Neuron (in vitro differentiated cells): ENCODE measurements around the gene AASDHPPT.

Experiments
- H2AFZ ChIP-seq: one replicate; pipeline ENCODE4 v1.6.1; 2013; ENCODE audit warnings: low read depth, mild to moderate bottlenecking, inconsistent platforms, low read length, moderate library complexity
- H3K27me3 ChIP-seq: one replicate; pipeline ENCODE4 v1.6.1; 2013; ENCODE audit warnings: low read length; ENCODE audit not compliant: insufficient read depth
- H3K36me3 ChIP-seq: one replicate; pipeline ENCODE4 v1.6.1; 2013; ENCODE audit warnings: low read length; ENCODE audit not compliant: insufficient read depth
- H3K4me1 ChIP-seq: one replicate; pipeline ENCODE4 v1.6.1; 2013; ENCODE audit warnings: low read length; ENCODE audit not compliant: insufficient read depth
- H3K4me3 ChIP-seq: 2 replicates; pipeline ENCODE4 v1.5.1; 2013; ENCODE audit warnings: mild to moderate bottlenecking, low read length, moderate library complexity
- H3K9me3 ChIP-seq: one replicate; pipeline ENCODE4 v1.6.1; 2013; ENCODE audit warnings: low read length

AASDHPPT gene

GRCh38 chr11:106092446-106092845, 15.0 kb downstream of the AASDHPPT start:
- H2AFZ ChIP-seq, result no peak overlapping the region
- H3K27me3 ChIP-seq, result no peaks in the 10 kb centered on the region
- H3K36me3 ChIP-seq, result peaks cover 75% of the 10 kb centered on the region
- no peak overlapping the region for H3K4me3 ChIP-seq
- peaks cover 2% of the 10 kb centered on the region for H3K9me3 ChIP-seq
- H3K4me1 ChIP-seq, result no peaks in the 10 kb centered on the region

GRCh38 chr11:106098893-106099553, 21.6 kb downstream of the AASDHPPT start:
- H3K9me3 ChIP-seq, result no peaks in the 10 kb centered on the region
- no peak overlapping the region for H3K4me3 ChIP-seq
- H3K36me3 ChIP-seq, result peaks cover 49% of the 10 kb centered on the region
- no peaks in the 10 kb centered on the region for H3K4me1 ChIP-seq
- no peaks in the 10 kb centered on the region for H3K27me3 ChIP-seq
- H2AFZ ChIP-seq, result no peak overlapping the region

- Histone ChIP-seq H3K4me1 (no peaks in the 10 kb centered on the region), H2AFZ (no peak overlapping the region), H3K4me3 (no peak overlapping the region), H3K27me3 (no peaks in the 10 kb centered on the region), H3K36me3 (peaks cover 30% of the 10 kb centered on the region), H3K9me3 (no peaks in the 10 kb centered on the region)
Measured at GRCh38 chr11:106101370-106101769, 23.9 kb downstream of the AASDHPPT start.

- Histone ChIP-seq H3K27me3 (no peaks in the 10 kb centered on the region), H3K36me3 (peaks cover 25% of the 10 kb centered on the region), H2AFZ (no peak overlapping the region), H3K9me3 (no peaks in the 10 kb centered on the region), H3K4me1 (no peaks in the 10 kb centered on the region), H3K4me3 (no peak overlapping the region)
Measured at GRCh38 chr11:106101819-106102218, 24.4 kb downstream of the AASDHPPT start.

- H3K9me3 ChIP-seq, result no peaks in the 10 kb centered on the region
- H2AFZ ChIP-seq, result no peak overlapping the region
- H3K36me3 ChIP-seq, result no peaks in the 10 kb centered on the region
- H3K4me1 ChIP-seq, result no peaks in the 10 kb centered on the region
- H3K27me3 ChIP-seq, result no peaks in the 10 kb centered on the region
- no peak overlapping the region for H3K4me3 ChIP-seq
Measured at GRCh38 chr11:106105986-106106385, 28.5 kb downstream of the AASDHPPT start.

GRCh38 chr11:106121570-106122320, 44.3 kb downstream of the AASDHPPT start:
- H3K4me3 ChIP-seq, result no peak overlapping the region
- no peaks in the 10 kb centered on the region for H3K9me3 ChIP-seq
- no peak overlapping the region for H2AFZ ChIP-seq
- H3K4me1 ChIP-seq, result no peaks in the 10 kb centered on the region
- no peaks in the 10 kb centered on the region for H3K27me3 ChIP-seq
- no peaks in the 10 kb centered on the region for H3K36me3 ChIP-seq

- Histone ChIP-seq H3K9me3 (no peaks in the 10 kb centered on the region), H3K4me1 (peaks cover 9% of the 10 kb centered on the region), H2AFZ (no peak overlapping the region), H3K4me3 (no peak overlapping the region), H3K27me3 (no peaks in the 10 kb centered on the region), H3K36me3 (no peaks in the 10 kb centered on the region)
Measured at GRCh38 chr11:106127604-106128003, 50.1 kb downstream of the AASDHPPT start.

- Histone ChIP-seq H3K4me3 (no peak overlapping the region), H3K9me3 (no peaks in the 10 kb centered on the region), H3K4me1 (peaks cover 9% of the 10 kb centered on the region), H2AFZ (no peak overlapping the region), H3K36me3 (no peaks in the 10 kb centered on the region), H3K27me3 (no peaks in the 10 kb centered on the region)
Measured at GRCh38 chr11:106128740-106129139, 51.3 kb downstream of the AASDHPPT start.

- H3K9me3 ChIP-seq, result no peaks in the 10 kb centered on the region
- peaks cover 9% of the 10 kb centered on the region for H3K4me1 ChIP-seq
- H3K4me3 ChIP-seq, result no peak overlapping the region
- H3K36me3 ChIP-seq, result no peaks in the 10 kb centered on the region
- H2AFZ ChIP-seq, result no peak overlapping the region
- no peaks in the 10 kb centered on the region for H3K27me3 ChIP-seq
Measured at GRCh38 chr11:106131998-106132397, 54.5 kb downstream of the AASDHPPT start.

GRCh38 chr11:106132582-106133354, 55.3 kb downstream of the AASDHPPT start:
- Histone ChIP-seq H2AFZ (no peak overlapping the region), H3K27me3 (no peaks in the 10 kb centered on the region), H3K4me3 (no peak overlapping the region), H3K9me3 (no peaks in the 10 kb centered on the region), H3K36me3 (no peaks in the 10 kb centered on the region), H3K4me1 (peaks cover 9% of the 10 kb centered on the region)

- peaks cover 9% of the 10 kb centered on the region for H3K4me1 ChIP-seq
- H3K27me3 ChIP-seq, result no peaks in the 10 kb centered on the region
- H3K9me3 ChIP-seq, result no peaks in the 10 kb centered on the region
- H2AFZ ChIP-seq, result no peak overlapping the region
- no peaks in the 10 kb centered on the region for H3K36me3 ChIP-seq
- no peak overlapping the region for H3K4me3 ChIP-seq
Measured at GRCh38 chr11:106133529-106133928, 56.1 kb downstream of the AASDHPPT start.

- H3K9me3 ChIP-seq, result no peaks in the 10 kb centered on the region
- H3K4me1 ChIP-seq, result peaks cover 4% of the 10 kb centered on the region
- H3K36me3 ChIP-seq, result no peaks in the 10 kb centered on the region
- no peaks in the 10 kb centered on the region for H3K27me3 ChIP-seq
- no peak overlapping the region for H2AFZ ChIP-seq
- H3K4me3 ChIP-seq, result no peak overlapping the region
Measured at GRCh38 chr11:106137061-106137460, 59.6 kb downstream of the AASDHPPT start.

- H3K27me3 ChIP-seq, result no peaks in the 10 kb centered on the region
- H3K9me3 ChIP-seq, result no peaks in the 10 kb centered on the region
- no peak overlapping the region for H3K4me3 ChIP-seq
- no peaks in the 10 kb centered on the region for H3K4me1 ChIP-seq
- H3K36me3 ChIP-seq, result no peaks in the 10 kb centered on the region
- H2AFZ ChIP-seq, result no peak overlapping the region
Measured at GRCh38 chr11:106137758-106138157, 60.3 kb downstream of the AASDHPPT start.
